IgD-negative memory B cell (primary cell): Measurements from ENCODE around the gene PACS1. TPM values are rescaled to one million over a fixed set of nuclear protein-coding genes. Genes with fewer than 3 reads are reported as not detected.
"Not testable (repeated sequence)": the region's sequence is repeated elsewhere in the genome, so short reads cannot be mapped to it uniquely, and the experiment has no call there.

Experiments used
- H3K27ac Mint-ChIP-seq, 3 donors: one replicate each; pipeline ENCODE4 v1.8.0; 2020 to 2022; ENCODE audit warnings: mild to moderate bottlenecking in 3 of 3, mixed read lengths in 3 of 3, moderate library complexity in 1 of 3
- H3K27me3 Mint-ChIP-seq: one replicate; pipeline ENCODE4 v1.8.0; 2021; ENCODE audit warnings: mixed read lengths
- H3K36me3 Mint-ChIP-seq: one replicate; pipeline ENCODE4 v1.8.0; 2020; ENCODE audit warnings: mild to moderate bottlenecking, mixed read lengths
- H3K4me1 Mint-ChIP-seq, 3 donors: one replicate each; pipeline ENCODE4 v1.8.0; 2020 to 2022; ENCODE audit warnings: mixed read lengths in 3 of 3, mild to moderate bottlenecking in 1 of 3
- H3K4me3 Mint-ChIP-seq, 4 donors: one replicate each; pipeline ENCODE4 v1.8.0; 2020 to 2022; ENCODE audit warnings: mild to moderate bottlenecking in 4 of 4, mixed read lengths in 4 of 4, moderate library complexity in 3 of 4
- H3K9me3 Mint-ChIP-seq, 3 donors: one replicate each; pipeline ENCODE4 v1.8.0; 2020 to 2021; ENCODE audit warnings: mixed read lengths in 3 of 3, mild to moderate bottlenecking in 1 of 3
- polyA plus RNA-seq: library from polyadenylated mRNA; unstranded; fragments of 300-500 nt; fragmentation: Illumina TruSeq; gene quantifications from one replicate; pipeline ENCODE4 v1.2.3, GENCODE V29; 2021

PACS1 gene
- polyA plus RNA-seq, 1 donor from 2014 or later: 72.9 TPM

- peaks cover 55 to 59% (median 57%) of the 10 kb centered on the region in 3 donors for H3K4me1 Mint-ChIP-seq
- H3K36me3 Mint-ChIP-seq: peaks cover 6% of the 10 kb centered on the region
- H3K4me3 Mint-ChIP-seq: peak overlapping the region; percentile 66 to 88 (median 79)
- peak overlapping the region; percentile 89 to 94 (median 94) for H3K27ac Mint-ChIP-seq
- no peaks in the 10 kb centered on the region for H3K27me3 Mint-ChIP-seq
- no peaks in the 10 kb centered on the region for H3K9me3 Mint-ChIP-seq
These were observed 31.0 kb downstream of the PACS1 start for GRCh38 chr11:66101066-66101464.

DNA sequence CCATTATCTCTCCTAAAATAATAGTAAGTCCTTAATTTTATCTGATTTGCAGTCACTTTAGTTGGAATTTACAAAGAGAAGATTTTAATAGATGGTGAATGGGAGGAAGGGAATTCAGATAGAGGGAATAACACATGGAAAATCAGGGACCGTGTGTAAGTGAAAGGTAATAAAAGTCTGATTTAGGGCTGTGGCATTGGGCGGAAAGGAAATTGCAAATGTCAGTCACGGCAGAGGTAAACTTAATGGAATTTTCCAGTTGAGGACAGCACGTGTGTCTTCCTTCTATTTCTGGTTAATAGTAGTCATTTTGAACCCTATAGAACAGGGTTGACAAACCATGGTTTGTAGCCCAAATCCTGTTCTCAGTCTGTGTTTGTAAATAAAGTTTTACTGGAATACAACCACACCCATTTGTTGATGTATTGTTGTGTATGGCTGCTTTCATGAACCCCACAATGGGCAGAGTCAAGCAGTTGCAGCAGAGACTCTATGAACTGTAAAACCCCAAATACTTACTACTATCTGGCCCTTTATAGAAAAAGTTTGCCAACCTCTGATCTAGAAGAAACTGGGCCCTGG is 34.1 kb downstream of the PACS1 start:
- peak overlapping the region in 1 of 4 donors; percentile 32 for H3K4me3 Mint-ChIP-seq
- H3K9me3 Mint-ChIP-seq: no peaks in the 10 kb centered on the region
- peak overlapping the region in 2 of 3 donors; percentile 78 to 82 for H3K27ac Mint-ChIP-seq
- H3K27me3 Mint-ChIP-seq: no peaks in the 10 kb centered on the region
- H3K4me1 Mint-ChIP-seq: peaks cover 50 to 58% (median 58%) of the 10 kb centered on the region in 3 donors
- peaks cover 15% of the 10 kb centered on the region for H3K36me3 Mint-ChIP-seq

GRCh38 chr11:66106786-66107599 is 36.9 kb downstream of the PACS1 start:
- H3K27me3 Mint-ChIP-seq: no peaks in the 10 kb centered on the region
- peaks cover 45 to 62% (median 57%) of the 10 kb centered on the region in 3 donors for H3K4me1 Mint-ChIP-seq
- no peak overlapping the region for H3K27ac Mint-ChIP-seq
- peak overlapping the region in 1 of 4 donors; percentile 86 for H3K4me3 Mint-ChIP-seq
- H3K36me3 Mint-ChIP-seq: peaks cover 14% of the 10 kb centered on the region
- H3K9me3 Mint-ChIP-seq: no peaks in the 10 kb centered on the region

DNA sequence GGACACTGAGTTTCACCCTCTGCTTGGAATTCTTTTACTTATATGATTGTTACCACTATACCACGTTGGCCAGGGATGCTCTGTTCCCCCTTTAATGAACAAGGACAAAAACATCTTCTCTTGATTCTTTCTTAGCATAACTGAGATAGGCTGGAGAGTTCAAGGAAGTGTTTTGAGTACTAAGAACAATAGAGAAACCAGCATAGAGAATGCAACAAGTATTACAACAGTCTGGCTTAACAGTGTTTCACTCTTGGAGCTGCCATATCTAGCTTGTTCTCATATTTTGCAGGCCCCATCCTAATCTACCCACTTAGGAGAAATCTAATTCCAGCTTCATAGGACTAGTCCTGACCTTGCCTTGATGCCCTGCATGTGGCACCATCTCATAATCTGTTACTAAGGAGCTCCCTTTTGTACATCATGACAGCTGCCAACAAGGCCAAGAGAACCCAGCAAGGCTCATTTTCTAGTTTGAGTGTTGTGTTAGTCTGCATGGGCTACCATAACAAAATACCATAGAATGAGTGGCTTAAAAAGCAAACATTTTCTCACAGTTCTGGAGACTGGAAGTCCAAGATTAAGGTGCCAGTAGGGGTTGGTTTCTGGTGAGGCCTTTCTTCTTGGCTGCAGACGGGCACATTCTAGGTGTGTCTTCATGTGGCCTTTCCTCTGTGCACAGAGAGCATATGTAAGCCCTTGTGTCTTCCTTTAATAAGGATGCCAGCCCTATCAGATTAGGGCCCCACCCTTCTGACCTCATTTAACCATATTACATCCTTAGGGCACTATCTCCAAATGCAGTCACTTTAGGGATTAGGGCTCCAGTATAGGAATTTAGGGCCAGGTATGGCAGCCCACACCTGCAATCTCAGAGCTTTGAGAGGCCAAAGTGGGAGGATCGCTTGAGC is 37.8 kb downstream of the PACS1 start:
- Mint-ChIP-seq H3K4me1 (peaks cover 53 to 70% (median 65%) of the 10 kb centered on the region in 3 donors), H3K27ac (peak overlapping the region in 1 of 3 donors; percentile 89), H3K27me3 (no peaks in the 10 kb centered on the region), H3K4me3 (peak overlapping the region in 1 of 4 donors; percentile 86), H3K36me3 (peaks cover 14% of the 10 kb centered on the region), H3K9me3 (no peaks in the 10 kb centered on the region)

DNA sequence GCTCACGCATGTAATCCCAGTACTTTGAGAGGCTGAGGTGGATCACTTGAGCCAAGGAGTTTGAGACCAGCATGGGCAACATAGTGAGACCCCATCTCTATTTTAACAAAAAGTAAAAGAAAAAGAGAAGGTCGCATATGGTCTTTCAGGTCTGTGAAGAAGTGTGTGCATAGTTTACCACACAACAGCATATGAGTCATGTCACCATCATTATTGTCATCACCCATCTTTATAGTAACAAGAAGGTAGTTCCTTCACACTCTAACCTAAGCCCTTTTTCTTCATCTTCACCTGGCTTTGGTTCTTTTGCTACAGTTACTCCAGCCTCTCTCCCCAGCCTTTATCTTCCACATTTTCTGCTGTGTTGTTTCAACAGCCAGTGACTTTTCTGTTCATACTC is 39.2 kb downstream of the PACS1 start:
- peak overlapping the region in 1 of 4 donors; percentile 9 for H3K4me3 Mint-ChIP-seq
- no peaks in the 10 kb centered on the region for H3K27me3 Mint-ChIP-seq
- no peaks in the 10 kb centered on the region for H3K9me3 Mint-ChIP-seq
- peaks cover 9% of the 10 kb centered on the region for H3K36me3 Mint-ChIP-seq
- H3K27ac Mint-ChIP-seq: peak overlapping the region in 2 of 3 donors; percentile 14 to 89
- peaks cover 54 to 71% (median 65%) of the 10 kb centered on the region in 3 donors for H3K4me1 Mint-ChIP-seq

DNA sequence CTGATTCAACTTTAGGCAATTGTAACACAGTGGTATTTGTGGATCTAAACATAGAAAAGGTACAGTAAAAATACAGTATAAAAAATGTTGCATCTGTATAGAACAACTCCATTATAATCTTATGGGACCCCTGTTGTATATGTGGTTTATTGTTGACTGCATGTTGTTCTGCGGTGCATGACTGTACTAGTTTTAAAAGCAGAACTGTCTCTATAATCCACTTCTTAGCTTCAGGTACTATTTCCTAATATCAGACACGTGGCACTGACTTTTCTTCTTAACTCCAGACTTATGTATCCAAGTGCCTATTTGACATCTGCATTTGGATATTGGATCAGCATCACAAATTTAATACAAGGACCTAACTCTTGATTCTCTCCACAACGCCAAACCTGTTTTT is 41.1 kb downstream of the PACS1 start:
- peaks cover 54 to 75% (median 67%) of the 10 kb centered on the region in 3 donors for H3K4me1 Mint-ChIP-seq
- peak overlapping the region; percentile 33 to 91 (median 74) for H3K4me3 Mint-ChIP-seq
- no peaks in the 10 kb centered on the region for H3K9me3 Mint-ChIP-seq
- H3K36me3 Mint-ChIP-seq: peaks cover 9% of the 10 kb centered on the region
- no peaks in the 10 kb centered on the region for H3K27me3 Mint-ChIP-seq
- peak overlapping the region; percentile 59 to 98 (median 79) for H3K27ac Mint-ChIP-seq

GRCh38 chr11:66112041-66112491 is 42.0 kb downstream of the PACS1 start:
- H3K9me3 Mint-ChIP-seq: no peaks in the 10 kb centered on the region
- H3K4me1 Mint-ChIP-seq: peaks cover 59 to 79% (median 71%) of the 10 kb centered on the region in 3 donors
- H3K27ac Mint-ChIP-seq: peak overlapping the region; percentile 37 to 98 (median 79)
- H3K4me3 Mint-ChIP-seq: peak overlapping the region; percentile 47 to 80 (median 68)
- H3K36me3 Mint-ChIP-seq: peaks cover 7% of the 10 kb centered on the region
- H3K27me3 Mint-ChIP-seq: no peaks in the 10 kb centered on the region

GRCh38 chr11:66112601-66113499 is 42.8 kb downstream of the PACS1 start:
- Mint-ChIP-seq H3K4me1 (peaks cover 53 to 73% (median 68%) of the 10 kb centered on the region in 3 donors), H3K27ac (peak overlapping the region; percentile 37 to 98 (median 79)), H3K27me3 (no peaks in the 10 kb centered on the region), H3K36me3 (peaks cover 2% of the 10 kb centered on the region), H3K9me3 (no peaks in the 10 kb centered on the region), H3K4me3 (peak overlapping the region; percentile 47 to 92 (median 72))

GRCh38 chr11:66114957-66115356 is 44.9 kb downstream of the PACS1 start:
- not testable (repeated sequence) for H3K36me3 Mint-ChIP-seq, H3K27me3 Mint-ChIP-seq, H3K9me3 Mint-ChIP-seq
- H3K4me3 Mint-ChIP-seq: peak overlapping the region; percentile 62 to 94 (median 75)
- H3K27ac Mint-ChIP-seq: peak overlapping the region; percentile 46 to 92 (median 72)
- peaks cover 63 to 74% (median 67%) of the 10 kb centered on the region in 3 donors for H3K4me1 Mint-ChIP-seq

DNA sequence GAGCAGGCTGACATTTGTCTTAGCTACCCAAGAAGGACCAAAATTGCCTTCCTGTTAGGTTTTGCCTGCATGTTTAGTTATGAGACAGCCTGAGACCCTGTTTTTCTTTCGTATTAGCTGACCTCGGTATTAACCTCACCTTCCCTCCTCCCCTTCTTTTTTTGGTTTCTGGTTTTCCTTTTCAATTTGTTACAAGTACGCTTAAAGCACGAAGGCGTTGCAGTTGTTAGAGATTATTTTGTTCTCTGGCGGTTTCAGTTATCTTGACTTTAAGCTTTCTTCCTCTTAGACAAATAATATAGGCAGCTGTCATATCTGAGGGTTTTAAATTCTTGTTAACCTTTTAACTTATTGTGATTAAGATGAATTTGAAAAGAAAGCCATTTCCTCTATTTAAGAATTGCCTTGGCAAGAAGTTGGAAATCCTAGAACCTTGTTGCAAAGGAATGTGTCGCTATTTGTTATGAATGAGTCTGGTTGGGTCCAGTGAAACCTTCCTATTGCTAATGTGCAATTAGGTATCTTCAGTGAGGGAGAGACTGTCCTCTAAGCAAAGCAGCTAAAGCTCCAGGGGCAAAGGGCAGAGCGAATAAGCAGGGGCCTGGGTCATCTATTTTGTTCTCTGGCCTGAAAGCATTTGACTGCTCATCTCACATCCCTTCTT is 45.7 kb downstream of the PACS1 start:
- H3K27me3 Mint-ChIP-seq: no peaks in the 10 kb centered on the region
- H3K9me3 Mint-ChIP-seq: no peaks in the 10 kb centered on the region
- peak overlapping the region; percentile 30 to 92 (median 46) for H3K27ac Mint-ChIP-seq
- no peaks in the 10 kb centered on the region for H3K36me3 Mint-ChIP-seq
- H3K4me1 Mint-ChIP-seq: peaks cover 63 to 73% (median 69%) of the 10 kb centered on the region in 3 donors
- peak overlapping the region; percentile 62 to 94 (median 75) for H3K4me3 Mint-ChIP-seq

GRCh38 chr11:66116576-66117361 is 46.7 kb downstream of the PACS1 start:
- peak overlapping the region in 3 of 4 donors; percentile 72 to 94 (median 87) for H3K4me3 Mint-ChIP-seq
- peak overlapping the region in 2 of 3 donors; percentile 65 to 92 for H3K27ac Mint-ChIP-seq
- no peaks in the 10 kb centered on the region for H3K36me3 Mint-ChIP-seq
- H3K4me1 Mint-ChIP-seq: peaks cover 58 to 74% (median 69%) of the 10 kb centered on the region in 3 donors
- no peaks in the 10 kb centered on the region for H3K9me3 Mint-ChIP-seq
- H3K27me3 Mint-ChIP-seq: no peaks in the 10 kb centered on the region

DNA sequence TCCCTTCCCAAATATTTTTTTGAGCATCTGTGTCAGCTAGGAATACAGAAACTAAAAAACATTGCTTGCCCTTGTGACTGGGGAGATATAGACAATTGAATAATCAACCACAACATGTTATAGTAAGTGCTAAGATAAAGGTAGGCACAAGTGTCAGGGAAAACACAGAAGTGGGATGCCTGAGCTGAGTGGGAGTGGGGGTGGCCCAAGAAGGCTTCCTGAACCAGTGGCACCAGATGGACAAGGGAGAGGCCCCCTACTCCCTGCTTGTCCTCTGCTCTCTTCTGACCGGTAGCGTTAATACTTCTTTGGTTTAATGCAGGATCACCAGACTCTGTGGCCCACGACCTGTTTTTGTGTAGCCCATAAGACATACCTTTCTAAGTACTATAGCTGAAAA is 48.8 kb downstream of the PACS1 start:
- Mint-ChIP-seq H3K27ac (no peak overlapping the region), H3K4me1 (peaks cover 48 to 66% (median 62%) of the 10 kb centered on the region in 3 donors), H3K4me3 (peak overlapping the region in 2 of 4 donors; percentile 22 to 25), H3K9me3 (no peaks in the 10 kb centered on the region), H3K36me3 (no peaks in the 10 kb centered on the region), H3K27me3 (no peaks in the 10 kb centered on the region)
